GM23338 (cell line): ENCODE measurements around the gene LRRC34.

Experiments used
- CTCF ChIP-seq, 2 experiments: fragments of 200-600 bp in 1 of 2; sonication (generic) in 1 of 2; conservative IDR thresholded peaks; 2 replicates each; pipeline versions ENCODE4 v1.5.1 to v1.6.1; 2016 to 2017; ENCODE audit warnings: antibody characterized with exemption in 2 of 2, low read depth in 2 of 2, mild to moderate bottlenecking in 2 of 2, moderate library complexity in 1 of 2
- EZH2 ChIP-seq: fragments of 200-600 bp; sonication (generic); IDR thresholded peaks from one replicate; pipeline ENCODE4 v1.8.0; 2017; ENCODE audit warnings: antibody characterized with exemption, mild to moderate bottlenecking, low read depth; ENCODE audit not compliant: unreplicated experiment
- JUNB ChIP-seq: IDR thresholded peaks from one replicate; pipeline ENCODE4 v1.6.1; 2016; ENCODE audit warnings: antibody characterized with exemption; ENCODE audit not compliant: unreplicated experiment
- NANOG ChIP-seq: IDR thresholded peaks from 2 replicates; pipeline ENCODE4 v1.6.1; 2016; ENCODE audit warnings: antibody characterized with exemption, borderline replicate concordance
- POLR2AphosphoS5 ChIP-seq: IDR thresholded peaks from 2 replicates; pipeline ENCODE4 v1.6.1; 2016; ENCODE audit warnings: antibody characterized with exemption, low read depth
- ZNF114 ChIP-seq: fragments of 250-450 bp; sonication (Bioruptor Pico); IDR thresholded peaks from 2 replicates; pipeline ENCODE4 v1.5.0; 2020; ENCODE audit warnings: mild to moderate bottlenecking, moderate library complexity

DNA sequence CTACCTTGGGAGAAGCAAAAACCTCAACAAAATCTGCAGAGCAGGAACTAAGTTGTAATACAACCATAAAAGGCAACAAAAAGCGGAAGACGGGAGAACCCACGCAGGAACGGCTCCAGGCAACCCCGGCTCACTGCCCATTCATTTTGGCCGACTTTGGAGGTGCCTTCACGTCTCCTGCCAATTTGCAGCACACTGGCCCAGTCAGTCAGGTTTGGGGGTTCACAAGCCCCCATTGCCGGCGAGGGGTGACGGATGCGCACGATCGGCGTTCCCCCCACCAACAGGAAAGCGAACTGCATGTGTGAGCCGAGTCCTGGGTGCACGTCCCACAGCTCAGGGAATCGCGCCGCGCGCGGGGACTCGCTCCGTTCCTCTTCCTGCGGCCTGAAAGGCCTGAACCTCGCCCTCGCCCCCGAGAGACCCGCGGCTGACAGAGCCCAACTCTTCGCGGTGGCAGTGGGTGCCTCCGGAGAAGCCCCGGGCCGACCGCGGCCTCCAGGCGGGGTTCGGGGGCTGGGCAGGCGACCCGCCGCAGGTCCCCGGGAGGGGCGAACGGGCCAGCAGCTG, 48.3 kb downstream of the LRRC34 start:
- TF ChIP-seq ZNF114 (CRISPR knock-in tag) (no peak), CTCF (conservative IDR thresholded peaks at IDR 0.05; ENCODE audit: low read depth in 2 of 2) (no peak), EZH2 (no peak), POLR2AphosphoS5 (no peak), JUNB (no peak), NANOG (no peak)
